Spinal cord (tissue), 10 donors: ENCODE results near the gene SUFU. TPM values are rescaled to one million over a fixed set of nuclear protein-coding genes. Genes with fewer than 3 reads are reported as not detected.

ENCODE experiments used
- DNase-seq, 6 donors: peaks; one replicate each; pipeline versions ENCODE4 v3.0.0 to v3.0.0-alpha.2; 2013 to 2015; ENCODE audit warnings: low spot score in 6 of 6, low read depth in 4 of 6
- H3K27ac ChIP-seq: one replicate; pipeline ENCODE4 v1.5.1; 2013; ENCODE audit warnings: low read depth, low read length, control low read depth
- H3K27me3 ChIP-seq: one replicate; pipeline ENCODE4 v1.6.1; 2013; ENCODE audit warnings: low read length; ENCODE audit not compliant: control insufficient read depth, insufficient read depth
- H3K36me3 ChIP-seq: one replicate; pipeline ENCODE4 v1.6.1; 2013; ENCODE audit warnings: low read length; ENCODE audit not compliant: control insufficient read depth, insufficient read depth
- H3K4me1 ChIP-seq: one replicate; pipeline ENCODE4 v1.6.1; 2013; ENCODE audit warnings: low read length; ENCODE audit not compliant: control insufficient read depth, insufficient read depth
- H3K4me3 ChIP-seq: one replicate; pipeline ENCODE4 v1.5.1; 2013; ENCODE audit warnings: low read depth, low read length, control low read depth
- H3K9me3 ChIP-seq: one replicate; pipeline ENCODE4 v1.6.1; 2013; ENCODE audit warnings: low read length; ENCODE audit not compliant: control insufficient read depth, insufficient read depth
- WGBS: methylation state at CpG from one replicate; pipeline ENCODE4 v1.1.5; 2013; ENCODE audit warnings: missing lambda C conversion rate; ENCODE audit not compliant: insufficient coverage; 5-methylcytosine and 5-hydroxymethylcytosine counted together
- polyA plus RNA-seq, 2 donors: library from polyadenylated mRNA; unstranded; fragments of 120-200 nt; gene quantifications; one replicate each; pipeline ENCODE4 v1.2.1, GENCODE V29; 2013; ENCODE audit not compliant: insufficient read length in 2 of 2
- total RNA-seq, 2 donors: library from RNA; depleted of rRNA in 1 of 2; stranded (reverse); fragments of 120-200 nt in 1 of 2; fragments of >200 nt in 1 of 2; gene quantifications; one replicate each; pipeline versions ENCODE4 v1.2.3 to v1.2.4, GENCODE V29; 2013 to 2014
- donor health status: healthy.

SUFU gene
- total and polyA plus RNA-seq, 4 donors = 6.8 to 27.0 (median 17.9) TPM

DNA sequence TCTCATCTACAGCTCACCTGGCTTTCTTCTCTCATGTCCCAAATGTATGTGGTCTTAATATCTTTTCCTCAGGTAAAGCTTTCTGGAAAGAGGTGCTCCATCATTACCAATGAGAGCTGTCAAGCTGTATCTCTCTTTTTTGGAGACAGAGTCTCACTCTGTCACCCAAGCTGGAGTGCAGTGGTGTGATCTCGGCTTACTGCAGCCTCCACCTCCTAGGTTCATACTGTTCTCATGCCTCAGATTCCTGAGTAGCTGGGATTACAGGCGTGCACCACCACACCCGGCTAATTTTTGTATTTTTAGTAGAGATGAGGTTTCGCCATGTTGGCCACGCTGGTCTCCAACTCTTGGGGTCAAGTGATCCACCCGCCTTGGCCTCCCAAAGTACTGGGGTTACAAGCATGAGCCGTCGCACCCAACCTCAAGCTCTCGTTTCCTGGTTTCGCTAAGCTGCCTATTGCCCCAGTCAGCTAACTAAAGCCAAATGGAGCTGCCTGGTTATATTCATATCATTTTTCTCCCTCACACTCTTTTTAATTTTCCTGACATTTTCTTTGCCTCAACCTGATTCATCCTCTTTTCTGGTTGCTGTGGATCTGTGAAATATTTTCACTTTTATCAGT is 60.5 kb downstream of the SUFU start:
- DNase-seq = no peak
- WGBS = 96% methylated on average over 8 of the region's 10 CpGs
- no peaks in the 10 kb centered on the region for H3K36me3 ChIP-seq

DNA sequence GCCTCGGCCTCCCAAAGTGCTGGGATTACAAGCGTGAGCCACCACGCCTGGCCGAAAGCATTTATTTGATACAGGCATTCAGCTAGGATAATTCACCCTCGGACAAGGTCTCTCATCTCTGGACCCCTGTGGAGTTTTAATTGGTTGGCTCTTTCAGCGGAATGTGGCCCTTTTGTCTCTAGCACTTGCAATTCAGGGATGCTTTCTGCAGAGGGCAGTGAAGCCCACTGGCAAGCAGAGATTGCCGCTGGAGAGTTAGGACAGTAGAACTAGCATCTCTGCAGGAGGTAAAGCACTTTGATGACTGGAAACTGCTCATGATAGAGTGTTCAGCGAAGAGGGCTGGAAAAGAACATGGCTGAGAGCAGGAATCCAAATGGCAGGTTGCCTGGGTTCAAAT is 62.0 kb downstream of the SUFU start:
- no peak overlapping the region for H3K4me3 ChIP-seq
- H3K27ac ChIP-seq = no peak overlapping the region
- no peak for DNase-seq
- 61% methylated on average over 8 of the region's 8 CpGs for WGBS
- H3K36me3 ChIP-seq = no peaks in the 10 kb centered on the region
- H3K4me1 ChIP-seq = peaks cover 4% of the 10 kb centered on the region
- H3K27me3 ChIP-seq = no peaks in the 10 kb centered on the region
- H3K9me3 ChIP-seq = no peaks in the 10 kb centered on the region

More for the DNA sequence above, 60.5 kb downstream of the SUFU start:
- Histone ChIP-seq H3K9me3 (no peaks in the 10 kb centered on the region), H3K4me1 (peaks cover 4% of the 10 kb centered on the region), H3K4me3 (no peak overlapping the region), H3K27ac (no peak overlapping the region), H3K27me3 (no peaks in the 10 kb centered on the region)

DNA sequence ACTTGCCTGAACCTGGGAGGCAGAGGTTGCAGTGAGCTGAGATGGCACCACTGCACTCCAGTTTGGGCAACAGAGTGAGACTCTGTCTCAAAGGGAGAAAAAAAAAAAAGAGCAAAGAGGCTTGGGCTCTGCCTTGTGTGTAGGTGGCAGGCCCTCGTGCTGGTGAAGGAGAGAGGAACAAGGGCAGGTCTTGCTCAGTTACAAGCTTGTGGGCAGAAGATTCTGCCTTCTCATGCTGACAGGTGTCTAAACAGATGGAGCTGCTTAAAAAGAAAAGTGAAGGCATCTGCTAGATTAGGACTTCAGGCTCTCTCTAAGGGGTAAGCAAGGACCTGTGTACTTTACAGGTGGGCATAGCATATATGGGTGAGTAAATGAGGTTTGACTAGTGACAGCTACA is 75.0 kb downstream of the SUFU start:
- Histone ChIP-seq H3K27ac (peak overlapping the region; percentile 78), H3K27me3 (no peaks in the 10 kb centered on the region), H3K9me3 (no peaks in the 10 kb centered on the region), H3K36me3 (no peaks in the 10 kb centered on the region), H3K4me1 (peaks cover 46% of the 10 kb centered on the region), H3K4me3 (no peak overlapping the region)
- DNase-seq = no peak
- WGBS = 42% methylated on average over 1 of the region's 1 CpG

DNA sequence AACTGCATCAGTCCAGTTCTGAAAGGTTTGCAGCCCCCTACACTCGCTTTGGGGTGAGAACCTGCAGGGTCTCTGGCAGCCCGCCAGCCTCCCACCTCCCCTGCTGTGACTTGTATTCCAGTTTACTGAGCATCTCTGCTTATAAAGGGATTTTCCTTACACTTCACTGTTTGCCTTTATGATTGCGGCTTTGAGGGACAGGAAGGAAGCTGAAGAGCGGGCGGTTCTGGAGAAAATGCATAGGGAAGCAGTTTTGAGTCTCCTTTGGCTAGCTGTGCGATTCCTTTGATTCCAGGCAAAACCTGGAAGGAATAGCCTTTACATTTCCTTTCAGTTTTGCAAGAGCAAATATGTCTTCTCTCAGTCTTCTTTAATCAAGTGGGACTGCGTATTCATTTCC is 75.6 kb downstream of the SUFU start:
- WGBS = 20% methylated on average over 1 of the region's 7 CpGs
- peak overlapping the region; percentile 78 for H3K27ac ChIP-seq
- no peaks in the 10 kb centered on the region for H3K9me3 ChIP-seq
- no peaks in the 10 kb centered on the region for H3K36me3 ChIP-seq
- peaks cover 50% of the 10 kb centered on the region for H3K4me1 ChIP-seq
- H3K27me3 ChIP-seq = no peaks in the 10 kb centered on the region
- DNase-seq = peak in 2 of 6 donors; percentile 46 to 64
- no peak overlapping the region for H3K4me3 ChIP-seq

DNA sequence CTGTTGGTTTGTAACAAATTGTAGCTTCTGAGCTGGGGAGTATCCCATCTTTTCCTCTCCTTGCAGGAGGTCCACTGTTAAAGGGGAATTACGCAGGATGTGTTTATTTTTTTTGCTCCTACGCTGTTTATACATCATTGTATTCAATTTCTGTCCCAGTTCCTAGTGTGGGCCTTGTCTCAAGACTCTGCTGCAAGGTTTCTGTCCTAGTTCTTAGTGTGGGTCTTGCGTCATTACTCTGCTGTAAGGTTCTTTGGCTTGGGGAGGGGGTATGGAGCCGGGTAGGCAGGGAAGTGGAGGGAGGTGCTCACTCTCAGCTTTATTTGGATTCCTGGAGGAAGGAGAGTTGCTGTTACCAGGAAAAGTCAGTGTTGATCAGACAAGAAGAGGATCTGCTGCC is 76.5 kb downstream of the SUFU start:
- Histone ChIP-seq H3K27ac (peak overlapping the region; percentile 71), H3K27me3 (no peaks in the 10 kb centered on the region), H3K9me3 (no peaks in the 10 kb centered on the region), H3K36me3 (no peaks in the 10 kb centered on the region), H3K4me1 (peaks cover 50% of the 10 kb centered on the region), H3K4me3 (no peak overlapping the region)
- 78% methylated on average over 2 of the region's 4 CpGs for WGBS
- no peak for DNase-seq

DNA sequence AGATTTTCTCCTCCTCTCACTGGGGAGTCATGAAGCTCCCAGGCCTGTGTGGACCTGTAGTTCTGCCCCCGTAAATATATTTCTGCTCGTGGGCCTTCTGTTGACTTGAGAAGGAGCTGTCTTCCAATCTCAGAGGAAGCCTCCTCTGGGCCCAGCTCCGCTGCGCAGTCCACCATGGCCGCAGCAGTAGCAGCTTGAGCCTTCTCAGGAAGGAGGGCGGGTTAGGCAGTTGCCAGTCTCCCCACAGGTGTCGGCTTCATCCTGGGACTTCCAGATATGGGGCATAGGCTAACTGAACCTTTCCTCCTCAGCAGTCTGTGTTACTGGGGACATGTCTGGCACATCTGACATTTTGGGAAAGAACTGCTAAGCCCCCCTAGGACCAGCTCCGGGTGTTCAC is 77.6 kb downstream of the SUFU start:
- Histone ChIP-seq H3K9me3 (no peaks in the 10 kb centered on the region), H3K27me3 (no peaks in the 10 kb centered on the region), H3K36me3 (no peaks in the 10 kb centered on the region), H3K27ac (peak overlapping the region; percentile 81), H3K4me1 (peaks cover 50% of the 10 kb centered on the region), H3K4me3 (no peak overlapping the region)
- no peak for DNase-seq
- 76% methylated on average over 8 of the region's 8 CpGs for whole genome bisulfite sequencing

DNA sequence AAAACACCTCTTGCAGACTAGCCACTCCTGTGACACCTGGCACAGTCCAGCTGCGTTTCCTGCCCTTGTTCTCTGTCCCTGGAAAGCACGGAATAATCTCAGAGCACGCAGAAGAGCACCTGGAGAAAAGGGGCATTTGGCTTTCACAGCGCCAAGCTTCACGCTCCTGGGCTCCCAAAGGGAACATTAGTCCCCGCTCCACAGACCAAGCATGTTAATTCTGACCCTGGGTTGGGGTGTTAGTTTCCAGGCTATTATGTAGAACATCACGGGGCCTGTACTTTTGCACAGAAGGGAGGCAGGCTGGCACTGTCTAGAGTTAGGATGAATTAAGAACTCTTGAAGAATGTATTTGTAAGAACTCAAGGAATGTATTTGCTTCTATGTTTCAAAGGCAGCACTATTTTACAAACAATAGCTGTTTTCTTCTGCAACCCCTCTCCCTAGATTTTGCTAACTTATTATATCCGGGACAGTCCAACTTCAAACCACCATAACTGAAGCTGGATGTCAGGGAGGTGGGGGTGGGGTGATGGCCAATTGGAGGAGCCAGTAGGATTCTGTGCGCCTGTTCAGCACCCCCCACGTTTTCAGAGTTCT is 78.3 kb downstream of the SUFU start:
- Histone ChIP-seq H3K36me3 (no peaks in the 10 kb centered on the region), H3K9me3 (no peaks in the 10 kb centered on the region), H3K4me3 (no peak overlapping the region), H3K4me1 (peaks cover 50% of the 10 kb centered on the region), H3K27ac (peak overlapping the region; percentile 81), H3K27me3 (no peaks in the 10 kb centered on the region)
- peak in 1 of 6 donors; percentile 18 for DNase-seq
- whole genome bisulfite sequencing = 30% methylated on average over 8 of the region's 10 CpGs

DNA sequence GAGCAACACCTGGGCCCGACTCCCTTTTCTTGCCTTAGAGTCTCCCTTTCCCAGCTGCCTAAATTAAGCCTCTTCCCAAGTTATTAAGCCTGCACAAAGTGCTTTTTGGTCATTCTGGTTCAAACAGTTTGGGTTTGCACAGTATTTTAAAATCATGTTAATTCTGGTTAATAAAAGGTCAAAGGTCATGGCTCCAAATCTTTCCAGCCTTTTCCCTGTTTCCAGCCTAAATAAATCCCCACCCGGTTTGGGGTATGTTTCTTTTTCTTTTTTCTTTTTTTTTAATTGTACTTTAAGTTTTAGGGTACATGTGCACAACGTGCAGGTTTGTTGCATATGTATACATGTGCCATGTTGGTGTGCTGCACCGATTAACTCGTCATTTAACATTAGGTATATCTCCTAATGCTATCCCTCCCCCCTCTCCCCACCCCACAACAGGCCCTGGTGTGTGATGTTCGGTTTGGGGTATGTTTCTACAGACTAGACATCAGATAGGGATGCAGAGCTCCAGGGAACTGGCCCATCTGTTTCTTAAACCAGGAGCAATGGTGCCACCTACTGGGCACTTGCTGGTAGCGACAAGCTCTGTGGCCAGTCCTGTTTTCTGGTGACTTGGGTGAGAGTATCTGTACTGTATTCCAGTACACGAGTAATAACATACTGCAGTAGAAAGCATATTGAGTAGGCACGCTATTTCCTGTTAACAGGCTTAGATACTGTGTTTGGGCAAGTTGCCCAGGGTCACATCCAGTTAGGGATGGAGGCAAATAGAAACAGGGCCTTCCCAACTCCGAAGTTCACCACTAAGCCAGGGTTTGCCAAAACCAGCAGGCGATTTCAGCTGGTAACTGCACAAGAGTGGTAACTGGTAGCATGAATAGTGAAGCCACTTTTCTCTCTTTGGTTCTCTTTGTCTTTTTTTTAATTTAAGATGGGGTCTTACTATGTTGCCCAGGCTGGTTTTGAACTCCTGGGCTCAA is 80.0 kb downstream of the SUFU start:
- Histone ChIP-seq H3K36me3 (no peaks in the 10 kb centered on the region), H3K27me3 (no peaks in the 10 kb centered on the region), H3K4me1 (peaks cover 46% of the 10 kb centered on the region), H3K4me3 (no peak overlapping the region), H3K27ac (peak overlapping the region; percentile 81), H3K9me3 (no peaks in the 10 kb centered on the region)
- 40% methylated on average over 4 of the region's 11 CpGs for WGBS
- peak; percentile 79 to 97 (median 87) for DNase-seq

DNA sequence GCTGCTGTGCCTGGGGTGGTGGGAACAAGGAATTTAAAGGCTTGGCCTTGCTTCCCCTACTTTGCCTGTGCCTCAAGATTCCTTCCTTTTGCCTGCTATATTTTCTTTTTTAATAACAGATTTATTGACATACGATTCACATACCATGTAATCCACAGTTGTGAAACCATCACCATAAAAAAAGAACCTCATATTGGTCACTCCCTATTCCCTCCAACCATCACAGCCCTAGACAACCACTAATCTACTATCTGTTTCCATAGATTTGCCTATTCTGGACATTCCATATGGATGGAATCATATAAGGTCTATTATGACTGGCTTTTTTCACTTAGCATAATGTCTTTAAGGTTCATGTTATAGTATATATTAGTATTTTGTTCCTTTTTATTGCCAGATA is 81.3 kb downstream of the SUFU start:
- Histone ChIP-seq H3K4me1 (peaks cover 36% of the 10 kb centered on the region), H3K27ac (no peak overlapping the region), H3K4me3 (no peak overlapping the region), H3K36me3 (no peaks in the 10 kb centered on the region), H3K27me3 (no peaks in the 10 kb centered on the region), H3K9me3 (no peaks in the 10 kb centered on the region)
- DNase-seq = no peak
- 100% methylated on average over 1 of the region's 1 CpG for WGBS
